HG03575 (cell line): ENCODE results near the gene DLEC1.
"Not testable (repeated sequence)": the region's sequence is repeated elsewhere in the genome, so short reads cannot be mapped to it uniquely, and the experiment has no call there.

Source experiments
- ATAC-seq: cut with Tn5 transposase; IDR thresholded peaks from one replicate; pipeline ENCODE4 v1.9.1; 2021; ENCODE audit not compliant: unreplicated experiment, insufficient number of reproducible peaks, low FRiP score; ENCODE audit errors: extremely low read depth

DLEC1 gene

DNA sequence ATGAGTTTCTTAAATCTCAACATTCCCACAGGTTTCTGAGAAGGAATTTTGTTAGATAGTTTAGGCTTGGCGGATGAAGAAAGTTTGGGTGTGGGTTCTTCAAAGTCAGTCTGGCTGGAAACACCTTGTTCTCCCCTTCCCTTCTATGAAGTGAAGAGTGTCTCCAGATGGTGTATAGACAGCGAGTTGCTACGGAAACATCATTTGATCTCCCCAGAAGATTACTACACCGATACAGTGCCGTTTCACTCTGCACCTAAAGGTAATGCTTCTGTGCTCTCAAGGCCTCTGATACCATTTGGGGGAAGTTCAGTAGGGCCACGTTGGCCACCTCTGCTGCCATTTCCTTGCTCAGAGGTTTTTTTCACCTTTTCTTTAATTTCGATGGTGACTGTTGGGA, 20.6 kb downstream of the DLEC1 start:
- ATAC-seq, result no peak

DNA sequence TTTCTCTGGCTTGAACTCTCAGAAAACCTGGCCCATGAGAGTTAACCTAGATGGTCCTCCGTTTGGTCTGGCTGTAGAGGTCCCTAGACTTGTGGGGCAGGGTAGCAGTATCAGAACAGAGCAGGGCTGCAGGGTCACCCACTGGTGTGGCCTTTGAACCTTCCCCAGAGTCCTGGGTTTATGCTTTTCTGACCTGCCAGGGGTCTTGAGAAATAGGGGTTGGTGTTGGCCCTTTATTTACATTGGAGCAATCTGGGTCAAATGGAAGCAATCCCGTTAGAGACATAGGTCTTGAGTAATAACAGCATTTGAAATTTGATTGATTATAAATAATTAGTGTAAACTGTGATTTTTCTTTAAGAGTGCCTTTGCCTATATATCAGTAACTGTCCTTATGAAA, 23.8 kb downstream of the DLEC1 start:
- ATAC-seq, result no peak

DNA sequence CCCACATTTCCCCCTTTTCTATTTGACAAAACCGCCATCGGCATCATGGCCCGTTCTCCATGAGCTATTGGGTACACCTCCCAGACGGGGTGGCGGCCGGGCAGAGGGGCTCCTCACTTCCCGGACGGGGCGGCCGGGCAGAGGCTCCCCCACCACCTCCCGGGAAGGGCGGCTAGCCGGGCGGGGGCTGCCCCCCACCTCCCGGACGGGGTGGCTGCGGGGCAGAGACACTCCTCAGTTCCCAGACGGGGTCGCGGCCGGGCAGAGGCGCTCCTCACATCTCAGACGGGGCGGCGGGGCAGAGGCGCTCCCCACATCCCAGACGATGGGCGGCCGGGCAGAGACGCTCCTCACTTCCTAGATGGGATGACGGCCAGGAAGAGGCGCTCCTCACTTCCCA, 25.4 kb downstream of the DLEC1 start:
- not testable (repeated sequence) for ATAC-seq

DNA sequence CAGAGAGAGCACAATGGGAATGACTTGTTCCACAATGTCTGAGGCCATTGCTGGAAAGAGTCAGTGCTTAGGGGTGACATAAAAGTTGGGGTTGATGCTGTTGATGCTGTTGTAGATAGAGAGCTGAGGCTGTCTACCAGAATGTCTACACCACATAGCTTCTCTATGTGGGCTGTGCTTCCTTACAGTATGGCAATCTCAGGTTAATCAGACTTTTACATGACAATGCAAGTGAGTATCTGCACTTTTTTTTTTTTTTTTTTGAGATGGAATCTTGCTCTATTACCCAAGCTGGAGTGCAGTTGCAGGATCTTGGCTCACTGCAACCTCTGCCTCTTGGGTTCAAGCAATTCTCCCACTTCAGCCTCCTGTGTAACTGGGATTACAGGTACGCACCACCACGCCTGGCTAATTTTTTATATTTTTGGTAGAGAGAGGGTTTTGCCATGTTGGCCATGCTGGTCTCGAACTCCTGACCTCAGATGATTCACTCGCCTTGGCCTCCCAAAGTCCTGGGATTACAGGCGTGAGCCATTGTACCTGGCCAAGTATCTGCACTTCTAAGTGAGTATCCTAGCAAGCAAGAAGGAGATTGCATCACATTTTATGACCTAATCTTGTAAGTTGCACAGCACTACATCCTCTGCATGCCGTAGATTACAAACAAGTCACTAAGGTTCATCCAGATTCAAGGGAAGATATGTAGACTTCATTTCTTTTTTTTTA, 28.7 kb downstream of the DLEC1 start:
- no peak for ATAC-seq

DNA sequence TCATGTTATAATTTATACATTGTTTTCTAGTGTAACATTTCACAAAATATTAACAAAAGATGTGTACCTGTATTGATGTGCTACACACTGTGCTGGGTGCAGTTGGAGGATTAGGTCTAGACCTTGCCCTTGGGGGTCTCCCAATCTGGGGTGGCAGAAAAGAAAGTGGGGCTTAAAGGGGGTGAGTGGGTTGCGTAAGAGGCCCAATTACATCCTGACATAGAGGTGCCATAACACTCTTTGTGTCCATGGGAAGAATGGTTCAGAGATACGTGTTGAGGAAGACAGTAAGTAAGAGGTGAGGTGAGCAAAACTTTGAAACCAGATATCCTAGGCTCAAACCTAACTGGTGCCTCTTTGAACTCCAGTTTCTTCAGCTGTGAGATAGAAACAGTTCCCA, 31.0 kb downstream of the DLEC1 start:
- ATAC-seq, result no peak

DNA sequence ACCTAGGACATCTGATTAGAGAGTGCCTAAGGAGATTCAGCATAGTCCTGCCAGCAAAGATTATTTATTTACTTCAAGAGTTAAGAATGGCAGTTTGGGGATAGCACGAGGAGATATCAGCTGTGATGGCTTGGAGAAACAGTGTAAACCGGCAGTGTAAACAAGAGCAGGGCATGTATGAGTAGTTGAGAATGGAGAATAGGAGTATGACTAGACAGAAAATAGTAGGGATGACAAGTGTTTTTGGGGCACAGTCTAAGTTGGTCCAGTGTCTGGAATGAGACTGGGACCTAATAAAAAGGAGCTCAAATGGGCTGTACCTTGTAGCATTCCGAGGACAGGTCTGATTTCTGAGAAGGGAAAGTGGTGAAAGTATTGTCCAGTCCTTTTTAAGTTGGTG, 38.1 kb downstream of the DLEC1 start:
- ATAC-seq, result not testable (repeated sequence)

DNA sequence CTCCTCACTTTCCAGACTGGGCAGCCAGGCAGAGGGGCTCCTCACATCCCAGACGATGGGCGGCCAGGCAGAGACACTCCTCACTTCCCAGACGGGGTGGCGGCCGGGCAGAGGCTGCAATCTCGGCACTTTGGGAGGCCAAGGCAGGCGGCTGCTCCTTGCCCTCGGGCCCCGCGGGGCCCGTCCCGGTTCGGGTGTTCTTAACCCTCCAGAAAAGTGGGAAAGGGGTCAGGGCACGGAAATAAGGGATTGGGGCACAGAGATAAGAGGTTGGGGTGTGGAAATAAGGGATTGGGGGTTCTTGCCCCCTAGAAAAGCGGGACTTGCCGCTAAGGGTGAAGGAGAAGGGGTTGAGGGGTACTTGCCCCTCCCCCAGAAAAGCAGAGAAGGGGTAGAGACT, 43.3 kb downstream of the DLEC1 start:
- ATAC-seq, result not testable (repeated sequence)

DNA sequence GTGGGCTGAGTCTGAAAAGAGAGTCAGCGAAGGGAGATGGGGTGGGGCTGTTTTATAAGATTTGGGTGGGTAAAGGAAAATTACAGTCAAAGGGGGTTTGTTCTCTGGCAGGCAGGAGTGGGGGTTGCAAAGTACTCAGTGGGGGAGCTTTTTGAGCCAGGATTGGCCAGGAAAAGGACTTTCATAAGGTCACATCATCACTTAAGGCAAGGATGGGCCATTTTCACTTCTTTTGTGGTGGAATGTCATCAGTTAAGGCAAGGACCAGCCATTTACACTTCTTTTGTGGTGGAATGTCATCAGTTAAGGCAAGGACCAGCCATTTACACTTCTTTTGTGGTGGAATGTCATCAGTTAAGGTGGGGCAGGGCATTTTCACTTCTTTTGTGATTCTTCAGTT, 44.2 kb downstream of the DLEC1 start:
- not testable (repeated sequence) for ATAC-seq

DNA sequence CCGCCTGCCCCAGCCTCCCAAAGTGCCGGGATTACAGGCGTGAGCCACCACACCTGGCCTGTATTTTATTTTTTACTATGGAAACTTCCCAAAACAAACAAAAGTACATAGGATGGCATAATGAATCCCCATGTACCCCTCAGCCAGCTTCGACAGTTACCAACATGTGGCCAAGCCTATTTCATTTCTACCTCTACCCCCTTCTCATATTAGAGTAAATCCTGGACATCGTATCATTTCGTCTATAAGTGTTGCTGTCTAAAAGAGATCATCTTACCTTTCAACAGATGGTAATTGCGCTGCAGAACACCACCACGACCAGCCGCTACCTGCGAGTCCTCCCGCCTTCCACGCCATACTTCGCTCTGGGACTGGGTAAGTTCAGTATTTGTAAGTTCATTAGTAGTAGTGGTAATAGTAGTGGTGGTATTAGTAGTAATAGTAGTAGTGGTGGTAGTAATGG, 44.9 kb downstream of the DLEC1 start:
- no peak for ATAC-seq

DNA sequence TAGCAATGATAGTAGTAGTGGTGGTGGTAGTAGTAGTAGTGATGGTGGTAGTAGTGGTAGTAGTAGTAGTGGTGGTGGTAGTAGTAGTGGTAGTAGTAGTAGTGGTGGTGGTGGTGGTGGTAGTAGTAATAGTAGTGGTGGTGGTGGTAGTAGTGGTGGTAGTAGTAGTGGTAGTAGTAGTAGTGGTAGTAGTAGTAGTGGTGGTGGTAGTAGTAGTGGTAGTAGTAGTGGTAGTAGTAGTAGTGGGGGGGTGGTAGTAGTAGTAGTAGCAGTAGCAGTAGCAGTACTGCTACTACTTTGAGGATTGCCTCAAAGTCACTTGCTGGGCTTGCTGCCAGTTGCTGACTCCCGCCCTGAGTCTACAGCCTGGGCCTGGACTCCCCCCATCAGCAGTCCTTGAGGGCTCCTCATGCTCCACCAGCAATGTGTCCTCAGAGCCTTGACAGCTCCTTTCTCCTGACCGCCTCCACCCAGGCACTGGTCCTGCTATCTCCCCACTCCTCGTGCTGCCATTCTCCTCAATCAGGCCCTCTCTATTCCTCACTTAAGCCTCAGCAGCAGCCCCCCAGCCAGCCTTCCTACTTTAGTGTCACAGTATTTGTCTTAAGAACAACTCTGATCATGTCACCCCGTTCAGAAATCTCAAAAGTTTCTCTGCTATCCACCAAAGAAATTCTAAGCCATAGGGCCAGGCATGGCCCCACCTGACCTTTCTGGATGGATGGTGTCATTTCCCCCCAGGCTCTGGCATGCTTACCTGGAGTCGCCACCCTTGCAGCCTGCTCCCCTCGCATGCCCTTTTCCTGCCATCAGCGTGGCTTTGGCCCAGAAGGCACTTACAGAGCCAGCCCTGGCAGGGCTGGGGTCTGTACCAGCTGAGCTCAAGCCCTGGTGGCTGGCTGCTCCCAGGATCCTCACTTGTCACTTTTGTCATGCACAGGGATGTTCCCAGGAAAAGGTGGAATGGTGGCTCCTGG, 45.6 kb downstream of the DLEC1 start:
- ATAC-seq, result no peak

DNA sequence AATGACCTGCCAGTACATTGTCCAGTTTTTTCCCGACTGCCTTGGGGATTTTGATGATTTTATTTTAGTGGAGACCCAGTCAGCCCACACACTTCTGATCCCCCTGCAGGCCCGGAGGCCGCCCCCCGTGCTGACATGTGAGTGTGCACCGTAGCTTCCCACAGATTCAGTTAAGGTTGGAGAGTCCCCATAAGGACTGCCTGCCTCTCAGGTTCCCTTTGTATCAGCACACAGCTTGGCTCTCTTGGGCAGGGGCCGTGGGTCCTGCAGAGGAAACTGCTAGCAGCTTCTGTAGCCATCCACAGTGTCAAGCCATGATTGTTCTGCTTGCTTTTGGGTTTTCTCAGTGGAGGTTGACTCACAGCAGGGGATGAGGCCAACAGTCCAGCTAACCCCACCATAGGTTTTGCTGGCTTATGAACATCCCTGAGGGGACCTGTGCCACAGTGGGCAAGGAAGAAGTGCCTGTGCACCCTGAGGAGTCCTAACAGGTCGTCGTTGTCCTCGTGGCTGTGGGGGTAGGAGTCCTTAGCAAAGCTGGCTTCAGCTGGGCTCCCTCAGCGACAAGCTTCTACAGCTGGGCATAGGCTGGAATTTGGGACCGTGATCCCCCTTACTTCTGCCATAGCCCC, 46.4 kb downstream of the DLEC1 start:
- ATAC-seq, result no peak

DNA sequence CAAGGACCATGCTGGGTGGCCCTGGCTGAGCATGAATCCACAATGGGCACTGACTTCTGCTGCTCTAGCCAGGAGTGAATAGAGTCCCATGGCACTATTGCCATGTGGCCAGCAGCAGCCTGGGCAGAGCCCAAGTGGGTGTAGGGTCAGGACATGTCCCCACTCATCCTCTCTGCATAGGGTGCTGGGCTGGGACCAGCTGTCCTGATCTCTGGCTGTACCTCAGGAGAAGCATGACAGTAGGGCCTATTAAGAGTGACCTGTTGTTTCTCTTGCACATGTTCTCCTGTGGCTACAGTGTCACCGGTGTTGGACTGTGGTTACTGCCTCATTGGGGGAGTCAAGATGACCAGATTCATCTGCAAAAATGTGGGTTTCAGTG, 46.9 kb downstream of the DLEC1 start:
- no peak for ATAC-seq

DNA sequence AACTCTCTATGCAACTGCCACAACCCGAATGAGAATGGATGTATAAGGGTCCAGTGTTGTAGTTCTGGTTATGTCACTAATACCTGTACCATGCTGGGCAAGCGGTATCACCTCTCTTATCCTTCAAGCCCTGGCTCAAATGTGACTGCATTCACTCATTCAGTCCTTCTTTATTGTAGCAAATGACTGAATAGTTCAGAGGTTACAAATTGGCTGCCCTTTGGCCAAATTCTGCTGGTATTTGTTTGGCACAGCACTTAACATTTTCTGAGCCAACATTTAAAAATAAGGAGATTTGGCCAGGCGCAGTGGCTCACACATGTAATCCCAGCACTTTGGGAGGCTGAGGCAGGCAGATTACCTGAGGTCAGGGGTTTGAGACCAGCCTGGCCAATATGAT, 47.5 kb downstream of the DLEC1 start:
- ATAC-seq, result no peak

DNA sequence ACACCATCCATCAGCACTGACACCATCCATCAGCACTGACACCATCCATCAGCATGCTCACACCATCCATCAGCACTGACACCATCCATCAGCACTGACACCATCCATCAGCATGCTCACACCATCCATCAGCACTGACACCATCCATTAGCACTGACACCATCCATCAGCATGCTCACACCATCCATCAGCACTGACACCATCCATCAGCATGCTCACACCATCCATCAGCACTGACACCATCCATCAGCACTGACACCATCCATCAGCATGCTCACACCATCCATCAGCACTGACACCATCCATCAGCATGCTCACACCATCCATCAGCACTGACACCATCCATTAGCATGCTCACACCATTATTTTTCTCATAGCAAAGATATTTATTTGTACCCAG, 48.3 kb downstream of the DLEC1 start:
- not testable (repeated sequence) for ATAC-seq

DNA sequence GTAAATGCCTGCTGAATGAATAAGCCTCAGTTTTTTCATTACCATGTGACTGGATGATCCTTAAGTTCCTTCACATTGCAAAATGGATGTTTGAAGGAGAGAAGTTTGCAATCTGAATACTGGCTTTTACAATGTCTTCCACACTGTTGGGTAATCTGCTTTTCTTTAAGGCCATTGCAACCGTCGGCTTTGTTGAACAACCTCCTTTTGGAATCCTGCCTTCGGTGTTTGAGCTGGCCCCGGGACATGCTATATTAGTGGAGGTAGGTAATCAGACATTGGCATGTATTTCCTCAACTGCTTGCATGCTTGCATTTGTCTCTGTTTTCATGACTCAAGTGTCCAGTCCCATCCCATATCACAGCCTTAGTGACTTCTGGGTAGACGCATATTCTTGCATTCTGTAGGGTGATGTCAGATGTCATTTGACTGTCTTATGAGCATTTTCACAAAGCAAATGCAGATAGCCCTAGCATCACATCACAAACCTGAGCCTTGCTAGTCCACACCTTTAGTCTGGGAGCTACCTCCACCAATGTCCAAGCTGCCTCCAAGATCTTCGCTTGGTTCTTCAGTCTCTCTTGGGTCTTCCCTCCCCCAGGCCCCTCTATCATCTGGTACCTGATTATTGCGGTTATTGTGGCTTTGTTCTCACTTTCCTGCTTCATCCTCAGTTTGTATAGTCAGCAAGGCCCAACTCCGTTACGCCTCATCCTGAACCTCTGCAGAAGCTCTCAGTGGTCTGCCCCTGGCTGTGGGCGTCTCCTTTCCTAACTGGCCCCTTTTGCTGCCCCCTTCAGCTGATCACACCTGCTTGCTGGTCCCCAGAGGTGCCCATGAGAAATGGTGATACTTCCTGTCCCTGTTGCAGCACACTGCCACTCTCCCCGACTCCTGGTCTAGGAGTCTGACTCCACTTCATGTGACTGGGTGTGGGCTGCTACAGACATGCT, 49.4 kb downstream of the DLEC1 start:
- no peak for ATAC-seq

DNA sequence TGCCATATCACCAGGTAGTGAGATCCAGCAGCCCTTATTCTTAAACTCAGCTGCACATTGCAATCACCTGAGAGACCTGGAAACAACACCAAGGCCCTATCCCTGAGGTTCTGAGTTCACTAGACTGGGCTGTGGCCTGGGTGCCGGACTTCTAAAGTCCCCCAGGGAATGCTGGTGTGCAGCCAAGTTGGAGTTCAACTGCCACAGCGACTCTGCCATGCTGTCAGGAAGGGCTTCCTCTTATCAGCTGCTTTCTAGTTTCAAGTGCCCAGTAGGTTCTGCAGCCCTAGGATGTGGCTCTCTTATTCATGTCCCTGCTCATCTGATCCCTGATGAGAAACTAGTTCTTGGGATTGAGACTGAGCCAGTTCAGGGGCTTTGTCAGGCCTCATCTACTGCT, 50.2 kb downstream of the DLEC1 start:
- no peak for ATAC-seq

DNA sequence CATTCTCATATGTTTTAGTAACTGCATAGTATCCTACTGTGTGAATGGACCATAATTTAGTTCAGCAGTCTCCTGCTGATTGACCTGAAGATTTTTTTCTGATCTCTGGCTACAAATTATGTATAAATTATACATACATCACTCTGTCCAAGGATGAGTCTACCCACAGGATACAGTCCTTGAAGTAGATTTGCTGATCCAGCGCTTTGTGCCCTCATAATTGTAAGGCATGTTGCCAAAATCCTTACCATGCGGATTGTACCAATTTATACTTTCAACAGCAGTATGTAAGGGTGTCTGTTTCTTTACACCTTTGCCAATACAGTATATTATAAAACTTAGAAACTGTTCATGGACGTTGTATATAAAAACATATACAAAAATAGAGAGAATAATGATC, 51.4 kb downstream of the DLEC1 start:
- no peak for ATAC-seq

DNA sequence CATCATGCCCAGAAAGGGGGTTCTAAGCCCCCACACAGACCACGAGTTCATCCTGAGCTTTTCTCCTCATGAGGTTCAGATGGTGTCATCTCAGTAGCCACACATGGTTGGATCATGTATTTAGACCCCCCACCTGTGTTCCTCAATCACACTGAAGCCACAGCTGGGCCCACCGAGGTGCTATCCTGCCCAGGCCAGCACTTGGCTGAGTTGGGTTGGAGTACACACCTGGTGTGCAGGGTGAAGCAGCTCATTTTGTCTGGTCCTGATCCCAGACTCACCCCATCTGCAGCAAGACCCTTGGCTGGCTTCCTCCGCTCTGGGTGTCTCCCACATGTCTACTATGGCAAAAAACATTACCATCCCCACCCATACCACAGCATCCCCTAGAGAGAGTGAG, 56.0 kb downstream of the DLEC1 start:
- ATAC-seq, result no peak
